ENCODE data around the gene FHIT.

FHIT gene

DNA sequence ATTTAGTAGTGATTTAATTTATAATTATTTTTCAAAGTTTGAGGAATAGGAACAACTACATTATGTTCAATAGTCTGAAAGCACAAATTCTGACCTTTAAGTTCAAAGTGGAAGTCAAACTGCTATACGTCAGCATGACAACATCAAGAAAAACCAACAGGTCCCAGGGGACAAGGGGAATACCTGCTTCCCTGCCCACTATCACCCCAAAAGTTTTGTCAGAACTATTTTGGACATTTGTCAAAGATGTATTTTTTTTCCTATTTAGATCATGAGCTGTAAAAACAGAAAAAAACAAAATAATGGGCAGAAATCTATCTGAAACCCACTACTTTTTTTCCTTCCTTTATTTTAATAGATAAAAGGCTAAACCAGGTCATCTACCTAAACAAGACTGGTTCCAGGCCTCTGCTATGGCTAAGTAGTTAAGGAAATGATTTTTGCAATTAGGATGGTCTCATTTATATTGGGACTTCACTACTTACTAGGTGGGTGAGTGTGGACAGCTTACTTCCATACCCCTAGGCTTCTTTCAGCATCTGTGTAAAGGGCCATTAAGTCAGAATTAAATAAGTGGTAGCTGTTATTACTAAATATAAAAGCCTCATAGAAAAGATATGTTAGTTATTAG lies 746.3 kb downstream of the FHIT start:
- Histone ChIP-seq H2AFZ (ENCODE audit: low read depth, low read length, severe bottlenecking) (no peak overlapping the region), H3K9me2 (replicated peaks; ENCODE audit: insufficient read depth, low read length) (no peaks in the 10 kb centered on the region), H3K27ac (ENCODE audit: low read depth, low read length) (no peak overlapping the region), H3K36me3 (ENCODE audit: low read length) (no peaks in the 10 kb centered on the region), H3K4me2 (ENCODE audit: low read depth, low read length, poor library complexity, severe bottlenecking) (no peak overlapping the region), H3F3A (ENCODE audit: insufficient read depth) (no peaks in the 10 kb centered on the region), H4K20me1 (ENCODE audit: low read depth, low read length) (no peaks in the 10 kb centered on the region), H3K4me3 (ENCODE audit: insufficient read depth, low read length, poor library complexity, severe bottlenecking) (no peak overlapping the region), H3K27me3 (ENCODE audit: low read length) (no peaks in the 10 kb centered on the region), H3K9ac (ENCODE audit: low read length) (no peak overlapping the region), H3K79me2 (ENCODE audit: insufficient read depth, low read length) (no peaks in the 10 kb centered on the region), H3K9me3 (ENCODE audit: insufficient read depth, low read length) (no peaks in the 10 kb centered on the region)
- TF ChIP-seq, protein P1, sequence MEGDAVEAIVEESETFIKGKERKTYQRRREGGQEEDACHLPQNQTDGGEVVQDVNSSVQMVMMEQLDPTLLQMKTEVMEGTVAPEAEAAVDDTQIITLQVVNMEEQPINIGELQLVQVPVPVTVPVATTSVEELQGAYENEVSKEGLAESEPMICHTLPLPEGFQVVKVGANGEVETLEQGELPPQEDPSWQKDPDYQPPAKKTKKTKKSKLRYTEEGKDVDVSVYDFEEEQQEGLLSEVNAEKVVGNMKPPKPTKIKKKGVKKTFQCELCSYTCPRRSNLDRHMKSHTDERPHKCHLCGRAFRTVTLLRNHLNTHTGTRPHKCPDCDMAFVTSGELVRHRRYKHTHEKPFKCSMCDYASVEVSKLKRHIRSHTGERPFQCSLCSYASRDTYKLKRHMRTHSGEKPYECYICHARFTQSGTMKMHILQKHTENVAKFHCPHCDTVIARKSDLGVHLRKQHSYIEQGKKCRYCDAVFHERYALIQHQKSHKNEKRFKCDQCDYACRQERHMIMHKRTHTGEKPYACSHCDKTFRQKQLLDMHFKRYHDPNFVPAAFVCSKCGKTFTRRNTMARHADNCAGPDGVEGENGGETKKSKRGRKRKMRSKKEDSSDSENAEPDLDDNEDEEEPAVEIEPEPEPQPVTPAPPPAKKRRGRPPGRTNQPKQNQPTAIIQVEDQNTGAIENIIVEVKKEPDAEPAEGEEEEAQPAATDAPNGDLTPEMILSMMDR (IDR thresholded peaks at IDR 0.05; ENCODE audit: insufficient read depth, low read length, poor library complexity, severe bottlenecking), result no peak
- TF ChIP-seq EZH2phosphoT487 (conservative IDR thresholded peaks at IDR 0.05; ENCODE audit: low read length), result no peak

DNA sequence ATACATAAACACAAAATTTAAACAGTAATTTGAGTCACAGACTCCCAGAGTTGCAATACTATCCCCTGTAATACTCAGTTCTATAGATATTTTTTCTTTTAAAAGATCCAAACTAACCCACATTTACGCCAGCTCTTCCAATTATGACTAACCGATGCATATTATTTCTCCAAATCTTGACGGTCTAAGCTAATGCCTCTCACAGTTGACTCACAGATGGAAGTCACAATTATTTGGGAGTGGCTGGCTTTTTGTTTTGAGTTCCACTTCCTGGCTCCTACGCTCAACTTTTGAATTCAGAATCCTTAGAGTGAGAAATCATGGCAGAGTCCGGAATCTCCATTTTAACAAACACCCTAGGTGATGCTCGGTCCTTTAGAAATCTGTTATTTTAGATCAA lies 749.9 kb downstream of the FHIT start:
- Histone ChIP-seq H4K20me1 (ENCODE audit: low read depth, low read length) (no peaks in the 10 kb centered on the region), H2AFZ (ENCODE audit: low read depth, low read length, severe bottlenecking) (no peak overlapping the region), H3K27me3 (ENCODE audit: low read length) (no peaks in the 10 kb centered on the region), H3F3A (ENCODE audit: insufficient read depth) (no peaks in the 10 kb centered on the region), H3K27ac (ENCODE audit: low read depth, low read length) (no peak overlapping the region), H3K4me3 (ENCODE audit: insufficient read depth, low read length, poor library complexity, severe bottlenecking) (no peak overlapping the region), H3K4me2 (ENCODE audit: low read depth, low read length, poor library complexity, severe bottlenecking) (no peak overlapping the region), H3K79me2 (ENCODE audit: insufficient read depth, low read length) (no peaks in the 10 kb centered on the region), H3K9me3 (ENCODE audit: insufficient read depth, low read length) (no peaks in the 10 kb centered on the region), H3K9me2 (replicated peaks; ENCODE audit: insufficient read depth, low read length) (no peaks in the 10 kb centered on the region), H3K36me3 (ENCODE audit: low read length) (no peaks in the 10 kb centered on the region), H3K9ac (ENCODE audit: low read length) (no peak overlapping the region)
- no peak for TF ChIP-seq EZH2phosphoT487 (conservative IDR thresholded peaks at IDR 0.05; ENCODE audit: low read length)
- TF ChIP-seq, protein P1 (IDR thresholded peaks at IDR 0.05; ENCODE audit: insufficient read depth, low read length, poor library complexity, severe bottlenecking), result no peak

DNA sequence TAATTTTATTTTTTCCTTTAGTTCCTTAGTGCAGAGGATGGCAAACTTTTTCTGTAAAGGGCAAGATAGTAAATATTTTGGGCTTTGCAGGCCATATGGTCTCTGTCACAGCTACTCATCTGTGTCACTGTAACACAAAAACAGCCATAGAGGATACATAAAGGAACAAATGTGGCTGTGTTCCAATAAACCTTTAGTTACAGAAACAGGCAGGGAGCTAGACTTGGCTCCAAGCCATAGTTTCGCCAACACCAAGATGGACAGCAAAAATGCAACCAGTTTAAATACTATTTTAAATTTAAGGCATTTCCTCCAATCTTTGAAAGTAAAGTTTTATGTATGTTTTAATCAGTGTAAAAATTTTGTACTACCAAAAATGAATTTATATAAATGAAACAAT lies 753.4 kb downstream of the FHIT start:
- Histone ChIP-seq H3K9me2 (replicated peaks; ENCODE audit: insufficient read depth, low read length) (no peaks in the 10 kb centered on the region), H3K27ac (ENCODE audit: low read depth, low read length) (no peak overlapping the region), H3K9ac (ENCODE audit: low read length) (no peak overlapping the region), H3F3A (ENCODE audit: insufficient read depth) (no peaks in the 10 kb centered on the region), H3K9me3 (ENCODE audit: insufficient read depth, low read length) (no peaks in the 10 kb centered on the region), H3K79me2 (ENCODE audit: insufficient read depth, low read length) (no peaks in the 10 kb centered on the region), H2AFZ (ENCODE audit: low read depth, low read length, severe bottlenecking) (no peak overlapping the region), H3K36me3 (ENCODE audit: low read length) (no peaks in the 10 kb centered on the region), H3K4me2 (ENCODE audit: low read depth, low read length, poor library complexity, severe bottlenecking) (no peak overlapping the region), H3K27me3 (ENCODE audit: low read length) (no peaks in the 10 kb centered on the region), H3K4me3 (ENCODE audit: insufficient read depth, low read length, poor library complexity, severe bottlenecking) (no peak overlapping the region), H4K20me1 (ENCODE audit: low read depth, low read length) (no peaks in the 10 kb centered on the region)
- TF ChIP-seq EZH2phosphoT487 (conservative IDR thresholded peaks at IDR 0.05; ENCODE audit: low read length), result no peak
- TF ChIP-seq, protein P1 (IDR thresholded peaks at IDR 0.05; ENCODE audit: insufficient read depth, low read length, poor library complexity, severe bottlenecking), result no peak
